NT2/D1 (cell line): ENCODE measurements around the gene FAM171A1.

ENCODE experiments used
- DNase-seq: peaks from one replicate; pipeline ENCODE4 v3.0.0-alpha.2; 2011; ENCODE audit warnings: low read depth, low spot score
- H3K27me3 ChIP-seq: 2 replicates; pipeline ENCODE4 v1.6.0; 2011; ENCODE audit warnings: mild to moderate bottlenecking; ENCODE audit not compliant: insufficient read length, insufficient read depth
- H3K36me3 ChIP-seq: 2 replicates; pipeline ENCODE4 v1.6.1; 2011; ENCODE audit warnings: mild to moderate bottlenecking, low read length, mixed read lengths; ENCODE audit not compliant: insufficient read depth, insufficient read length
- H3K4me1 ChIP-seq: 2 replicates; pipeline ENCODE4 v1.5.1; 2011; ENCODE audit not compliant: insufficient read depth, insufficient read length
- H3K4me3 ChIP-seq: 2 replicates; pipeline ENCODE4 v1.5.1; 2011; ENCODE audit warnings: low read depth; ENCODE audit not compliant: insufficient read length
- H3K9ac ChIP-seq: 2 replicates; pipeline ENCODE4 v1.6.0; 2011; ENCODE audit warnings: low read depth; ENCODE audit not compliant: insufficient read length
- H3K9me3 ChIP-seq: 2 replicates; pipeline ENCODE4 v1.5.1; 2011; ENCODE audit warnings: mild to moderate bottlenecking, low read length; ENCODE audit not compliant: insufficient read depth
- SUZ12 ChIP-seq: IDR thresholded peaks from 2 replicates; pipeline ENCODE4 v1.6.1; 2011; ENCODE audit not compliant: insufficient read length, insufficient read depth; ENCODE audit errors: extremely low read depth
- YY1 ChIP-seq: IDR thresholded peaks from 2 replicates; pipeline ENCODE4 v1.6.1; 2011; ENCODE audit not compliant: insufficient read length, insufficient read depth
- ZNF274 ChIP-seq: IDR thresholded peaks from 2 replicates; pipeline ENCODE4 v1.6.1; 2011; ENCODE audit warnings: mild to moderate bottlenecking, low read depth, low read length

The FAM171A1 gene

GRCh38 chr10:15166325-15166724 lies 204.8 kb downstream of the FAM171A1 start:
- Histone ChIP-seq H3K9me3 (no peaks in the 10 kb centered on the region), H3K36me3 (no peaks in the 10 kb centered on the region), H3K9ac (peak overlapping the region; percentile 8), H3K4me3 (no peak overlapping the region), H3K27me3 (peaks cover 15% of the 10 kb centered on the region), H3K4me1 (peaks cover 5% of the 10 kb centered on the region)
- no peak for DNase-seq
- no peak for TF ChIP-seq SUZ12
- TF ChIP-seq YY1 = no peak
- TF ChIP-seq ZNF274 = no peak

- Histone ChIP-seq H3K9me3 (no peaks in the 10 kb centered on the region), H3K27me3 (no peaks in the 10 kb centered on the region), H3K36me3 (peaks cover 4% of the 10 kb centered on the region), H3K4me3 (no peak overlapping the region), H3K4me1 (no peaks in the 10 kb centered on the region), H3K9ac (no peak overlapping the region)
- TF ChIP-seq ZNF274 = no peak
- TF ChIP-seq SUZ12 = no peak
- TF ChIP-seq YY1 = no peak
- no peak for DNase-seq
Observed at GRCh38 chr10:15163253-15163828, 207.7 kb downstream of the FAM171A1 start.
